Bronchial epithelial cell (primary cell): ENCODE measurements around the gene VSTM4. TPM values are rescaled to one million over a fixed set of nuclear protein-coding genes. Genes with fewer than 3 reads are reported as not detected.
A peak's percentile ranks its signal among the peaks of the same experiment; 100 is the strongest.

Experiments used
- DNase-seq: peaks from one replicate; pipeline ENCODE4 v3.0.0-alpha.2; 2010; ENCODE audit warnings: low read depth
- FAIRE-seq: peaks from 2 replicates; lab custom pipeline; 2011; peaks lifted over from hg19 to GRCh38; lab: Jason Lieb, UNC
- H3K27me3 ChIP-seq: 2 replicates; pipeline ENCODE4 v1.5.1; 2011; ENCODE audit warnings: low read length; ENCODE audit not compliant: control insufficient read depth, insufficient read depth
- H3K36me3 ChIP-seq: 2 replicates; pipeline ENCODE4 v1.5.1; 2011; ENCODE audit warnings: low read length; ENCODE audit not compliant: control insufficient read depth, insufficient read depth
- H3K4me3 ChIP-seq: 2 replicates; pipeline ENCODE4 v1.5.1; 2011; ENCODE audit warnings: mild to moderate bottlenecking, low read depth, low read length, control low read depth
- CTCF ChIP-seq: IDR thresholded peaks from 2 replicates; pipeline ENCODE4 v1.5.1; 2011; ENCODE audit warnings: mild to moderate bottlenecking, moderate library complexity, low read length, control low read depth, inconsistent platforms; ENCODE audit not compliant: insufficient read depth, severe bottlenecking
- total RNA-seq: library from RNA; depleted of rRNA; stranded (reverse); fragments of >200 nt; gene quantifications from 2 replicates; pipeline ENCODE4 v1.2.1, GENCODE V29; 2014

The VSTM4 gene
- total RNA-seq, 1 donor from 2014 or later = under 0.01 TPM

DNA sequence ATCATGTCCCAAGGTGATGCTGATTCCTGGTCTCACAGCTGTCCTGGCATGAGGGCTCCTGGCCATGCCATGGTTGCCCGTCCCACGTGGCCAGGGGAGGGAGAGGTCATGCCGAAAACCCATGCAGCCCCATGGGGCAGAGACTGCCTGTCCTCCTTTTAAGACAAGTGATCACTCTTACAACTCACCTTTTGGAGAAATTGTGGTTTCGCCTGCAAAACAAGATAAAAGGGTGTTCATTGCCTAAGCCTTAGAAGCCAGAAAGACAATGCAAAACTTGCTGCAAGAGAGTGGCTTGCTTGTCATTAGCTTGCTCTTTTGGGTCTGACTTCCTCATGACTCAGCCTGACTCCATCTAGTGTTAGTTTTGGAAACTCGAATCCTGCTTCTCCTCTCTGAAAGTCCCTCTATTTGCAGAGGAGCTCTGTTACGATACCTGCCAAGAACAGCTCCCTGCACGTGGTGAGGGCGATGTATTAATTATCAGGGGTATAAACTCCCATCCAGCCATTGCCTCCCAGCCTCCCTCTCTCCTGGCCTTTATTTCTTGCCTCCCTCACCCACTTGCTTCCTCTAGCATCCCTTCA is 46.2 kb upstream of the VSTM4 start:
- peak; percentile 49 for DNase-seq
- FAIRE-seq = peak; percentile 87
- TF ChIP-seq CTCF = peak; percentile 36

DNA sequence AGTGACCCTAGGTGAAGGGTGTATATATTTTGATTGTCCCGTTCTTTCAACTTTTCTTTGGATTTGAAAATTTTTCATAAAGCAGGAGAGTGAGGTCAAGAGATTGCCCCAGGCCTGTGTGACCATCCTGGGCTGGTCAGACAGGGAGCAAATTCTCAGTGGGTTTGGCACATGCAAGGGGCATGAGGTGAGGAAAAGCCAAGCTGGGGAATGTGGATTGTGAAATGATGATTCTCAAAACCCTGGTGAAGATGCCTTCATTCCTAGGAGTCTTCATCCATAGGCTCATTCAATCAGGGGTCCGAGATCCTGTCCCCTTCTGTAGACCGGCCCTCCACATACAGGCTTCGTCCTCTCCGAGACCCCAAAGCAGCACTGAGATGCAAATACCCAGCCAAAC is 45.5 kb upstream of the VSTM4 start:
- no peaks in the 10 kb centered on the region for H3K36me3 ChIP-seq
- no peak for TF ChIP-seq CTCF
- no peak for FAIRE-seq
- peaks cover 2% of the 10 kb centered on the region for H3K27me3 ChIP-seq
- no peak overlapping the region for H3K4me3 ChIP-seq
- DNase-seq = no peak

More for the DNA sequence above, 46.2 kb upstream of the VSTM4 start:
- Histone ChIP-seq H3K4me3 (no peak overlapping the region), H3K36me3 (no peaks in the 10 kb centered on the region), H3K27me3 (peaks cover 2% of the 10 kb centered on the region)

DNA sequence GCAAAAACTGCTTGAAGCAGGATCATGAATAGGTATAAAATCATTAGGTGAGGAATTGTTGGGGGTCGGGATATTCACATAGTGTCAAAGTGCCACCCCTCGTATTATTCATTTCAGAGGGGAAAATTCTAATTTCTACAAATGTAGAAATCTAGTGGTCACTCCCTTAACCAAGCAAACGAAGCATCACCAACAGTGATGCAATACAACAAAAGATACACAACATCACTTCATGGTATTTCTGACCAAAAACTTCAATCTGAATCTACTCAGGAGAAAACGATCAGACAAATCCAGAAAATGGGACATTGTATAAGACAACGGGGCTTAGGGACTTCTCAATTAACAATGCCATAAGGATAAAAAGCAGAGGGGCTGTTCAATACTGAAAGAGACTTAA is 44.8 kb upstream of the VSTM4 start:
- TF ChIP-seq CTCF = no peak
- Histone ChIP-seq H3K36me3 (no peaks in the 10 kb centered on the region), H3K4me3 (no peak overlapping the region), H3K27me3 (peaks cover 1% of the 10 kb centered on the region)
- DNase-seq (no peak), FAIRE-seq (no peak)

DNA sequence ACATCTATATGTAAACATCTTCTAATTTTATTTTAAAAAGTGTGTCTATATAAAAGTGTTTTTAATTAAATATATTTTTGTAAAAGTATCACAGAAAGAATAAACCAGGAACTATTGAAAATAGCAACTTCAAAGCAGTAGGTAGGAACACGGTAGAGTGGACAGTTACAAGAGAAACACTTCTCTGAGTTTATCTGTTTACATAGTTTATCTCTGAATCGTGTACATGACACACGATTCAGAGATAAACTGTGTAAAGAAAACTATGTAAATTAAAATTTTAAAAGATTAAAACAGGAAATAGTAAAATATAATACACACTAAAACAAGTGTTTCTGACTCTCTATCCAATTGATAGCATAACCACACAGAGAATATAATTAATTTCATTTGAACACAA is 43.6 kb upstream of the VSTM4 start:
- FAIRE-seq = no peak
- DNase-seq = no peak
- TF ChIP-seq CTCF = no peak
- Histone ChIP-seq H3K4me3 (no peak overlapping the region), H3K27me3 (no peaks in the 10 kb centered on the region), H3K36me3 (no peaks in the 10 kb centered on the region)

DNA sequence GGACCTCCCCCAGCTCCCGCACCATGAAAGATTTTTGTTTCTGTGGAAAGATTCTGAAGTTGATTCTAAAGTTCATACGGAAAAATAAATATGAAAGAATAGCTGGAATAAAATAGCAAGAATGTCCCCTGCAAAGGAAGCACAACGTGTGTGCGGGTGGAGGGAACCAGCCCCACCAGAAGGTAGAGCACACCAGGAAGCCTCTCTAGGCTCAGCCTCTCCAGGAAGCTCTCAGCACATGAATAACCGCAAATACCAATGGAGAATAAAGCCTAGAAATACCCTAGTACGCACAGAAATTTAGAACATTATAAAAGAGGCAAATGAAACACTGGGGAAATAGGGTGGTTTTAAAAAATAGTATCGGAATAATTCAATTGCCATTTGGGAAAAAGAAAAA is 43.1 kb upstream of the VSTM4 start:
- Histone ChIP-seq H3K27me3 (no peaks in the 10 kb centered on the region), H3K4me3 (no peak overlapping the region), H3K36me3 (no peaks in the 10 kb centered on the region)
- no peak for TF ChIP-seq CTCF
- FAIRE-seq (no peak), DNase-seq (no peak)

- Histone ChIP-seq H3K36me3 (no peaks in the 10 kb centered on the region), H3K27me3 (no peaks in the 10 kb centered on the region), H3K4me3 (no peak overlapping the region)
- FAIRE-seq (no peak), DNase-seq (no peak)
- TF ChIP-seq CTCF = no peak
Observed at GRCh38 chr10:49157229-49157628, 41.9 kb upstream of the VSTM4 start.
